Measurements from ENCODE around the gene NELFA. TPM values are rescaled to one million over a fixed set of nuclear protein-coding genes. Genes with fewer than 3 reads are reported as not detected.

NELFA gene
- total and polyA plus RNA-seq, 2 donors from 2014 or later: 17.8 to 39.1 TPM

GRCh38 chr4:2015008-2015407 is 6.2 kb upstream of the NELFA start:
- intact Hi-C loops (cut with DNase I): no loop called here
- Histone ChIP-seq H3K27me3 (ENCODE audit: control insufficient read depth, insufficient read depth, low read length) (no peaks in the 10 kb centered on the region), H3K9ac (ENCODE audit: low read length in 3 of 3) (no peak overlapping the region), H3K9me3 (ENCODE audit: control insufficient read depth in 2 of 3, insufficient read depth in 1 of 3, low read length in 3 of 3) (no peaks in the 10 kb centered on the region), H3K4me1 (ENCODE audit: control insufficient read depth in 2 of 3, insufficient read depth in 2 of 3, low read depth in 1 of 3, low read length in 3 of 3) (no peaks in the 10 kb centered on the region), H3K27ac (ENCODE audit: low read depth in 2 of 2, low read length in 2 of 2) (no peak overlapping the region), H3K36me3 (ENCODE audit: control insufficient read depth in 2 of 3, insufficient read depth in 3 of 3, low read length in 3 of 3) (no peaks in the 10 kb centered on the region), H3K4me3 (ENCODE audit: low read length in 3 of 3) (no peak overlapping the region)
- DNase-seq: no peak
- TF ChIP-seq, protein P1, sequence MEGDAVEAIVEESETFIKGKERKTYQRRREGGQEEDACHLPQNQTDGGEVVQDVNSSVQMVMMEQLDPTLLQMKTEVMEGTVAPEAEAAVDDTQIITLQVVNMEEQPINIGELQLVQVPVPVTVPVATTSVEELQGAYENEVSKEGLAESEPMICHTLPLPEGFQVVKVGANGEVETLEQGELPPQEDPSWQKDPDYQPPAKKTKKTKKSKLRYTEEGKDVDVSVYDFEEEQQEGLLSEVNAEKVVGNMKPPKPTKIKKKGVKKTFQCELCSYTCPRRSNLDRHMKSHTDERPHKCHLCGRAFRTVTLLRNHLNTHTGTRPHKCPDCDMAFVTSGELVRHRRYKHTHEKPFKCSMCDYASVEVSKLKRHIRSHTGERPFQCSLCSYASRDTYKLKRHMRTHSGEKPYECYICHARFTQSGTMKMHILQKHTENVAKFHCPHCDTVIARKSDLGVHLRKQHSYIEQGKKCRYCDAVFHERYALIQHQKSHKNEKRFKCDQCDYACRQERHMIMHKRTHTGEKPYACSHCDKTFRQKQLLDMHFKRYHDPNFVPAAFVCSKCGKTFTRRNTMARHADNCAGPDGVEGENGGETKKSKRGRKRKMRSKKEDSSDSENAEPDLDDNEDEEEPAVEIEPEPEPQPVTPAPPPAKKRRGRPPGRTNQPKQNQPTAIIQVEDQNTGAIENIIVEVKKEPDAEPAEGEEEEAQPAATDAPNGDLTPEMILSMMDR (IDR thresholded peaks at IDR 0.05; ENCODE audit: borderline replicate concordance, extremely low read depth, insufficient read depth): no peak
- no peak for FAIRE-seq

GRCh38 chr4:2011583-2011982 is 2.8 kb upstream of the NELFA start:
- no peak overlapping the region for H3K4me3 ChIP-seq (ENCODE audit: low read length in 3 of 3)
- TF ChIP-seq, protein P1 (IDR thresholded peaks at IDR 0.05; ENCODE audit: borderline replicate concordance, extremely low read depth, insufficient read depth): no peak
- H3K27me3 ChIP-seq (ENCODE audit: control insufficient read depth, insufficient read depth, low read length): no peaks in the 10 kb centered on the region
- no peaks in the 10 kb centered on the region for H3K9me3 ChIP-seq (ENCODE audit: control insufficient read depth in 2 of 3, insufficient read depth in 1 of 3, low read length in 3 of 3)
- intact Hi-C loops (cut with DNase I): no loop called here
- no peak overlapping the region for H3K9ac ChIP-seq (ENCODE audit: low read length in 3 of 3)
- no peak for DNase-seq
- no peak overlapping the region for H3K27ac ChIP-seq (ENCODE audit: low read depth in 2 of 2, low read length in 2 of 2)
- H3K4me1 ChIP-seq (ENCODE audit: control insufficient read depth in 2 of 3, insufficient read depth in 2 of 3, low read depth in 1 of 3, low read length in 3 of 3): peaks cover 0 to 9% (median 0%) of the 10 kb centered on the region in 3 donors
- no peak for FAIRE-seq
- no peaks in the 10 kb centered on the region for H3K36me3 ChIP-seq (ENCODE audit: control insufficient read depth in 2 of 3, insufficient read depth in 3 of 3, low read length in 3 of 3)

DNA sequence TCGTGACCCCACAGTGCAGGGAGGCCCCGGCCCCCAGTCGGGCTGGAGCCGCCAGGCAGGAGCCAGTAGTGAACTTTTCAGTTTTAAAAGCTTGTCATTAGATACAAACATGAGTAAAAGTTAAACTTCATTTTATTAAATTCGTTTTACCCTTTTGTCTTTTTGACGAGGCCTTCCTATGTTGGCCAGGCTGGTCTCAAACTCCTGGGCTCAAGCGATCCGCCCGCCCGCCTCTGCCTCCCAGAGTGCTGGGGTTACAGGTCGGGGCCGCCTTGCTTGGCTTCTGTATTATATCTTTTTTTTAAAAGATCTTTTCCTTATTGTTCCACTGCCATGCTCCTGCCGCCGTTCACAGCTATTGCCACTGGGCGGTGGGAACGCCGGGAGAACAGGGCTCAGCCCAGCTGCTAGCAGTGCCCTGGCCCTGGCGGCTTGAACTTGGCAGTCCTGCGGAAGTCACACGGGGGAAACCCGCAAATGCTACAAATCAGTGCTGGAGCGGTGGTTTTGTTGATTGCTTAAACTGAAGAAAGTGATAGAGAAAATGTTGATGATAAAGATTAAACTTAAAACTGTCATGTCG is 968 bp upstream of the NELFA start:
- Histone ChIP-seq H3K9me3 (ENCODE audit: control insufficient read depth in 2 of 3, insufficient read depth in 1 of 3, low read length in 3 of 3) (no peaks in the 10 kb centered on the region), H3K9ac (ENCODE audit: low read length in 3 of 3) (peak overlapping the region in 2 of 3 donors; percentile 2 to 93), H3K4me1 (ENCODE audit: control insufficient read depth in 2 of 3, insufficient read depth in 2 of 3, low read depth in 1 of 3, low read length in 3 of 3) (peaks cover 0 to 13% (median 0%) of the 10 kb centered on the region in 3 donors), H3K27ac (ENCODE audit: low read depth in 2 of 2, low read length in 2 of 2) (peak overlapping the region; percentile 99), H3K27me3 (ENCODE audit: control insufficient read depth, insufficient read depth, low read length) (no peaks in the 10 kb centered on the region), H3K36me3 (ENCODE audit: control insufficient read depth in 2 of 3, insufficient read depth in 3 of 3, low read length in 3 of 3) (peaks cover 0 to 5% (median 0%) of the 10 kb centered on the region in 3 donors), H3K4me3 (ENCODE audit: low read length in 3 of 3) (peak overlapping the region; percentile 21 to 96 (median 96))
- intact Hi-C loops (cut with DNase I): no loop called here
- peak; percentile 71 to 83 (median 79) for DNase-seq
- TF ChIP-seq, protein P1 (IDR thresholded peaks at IDR 0.05; ENCODE audit: borderline replicate concordance, extremely low read depth, insufficient read depth): peak; percentile 13
- FAIRE-seq: no peak

DNA sequence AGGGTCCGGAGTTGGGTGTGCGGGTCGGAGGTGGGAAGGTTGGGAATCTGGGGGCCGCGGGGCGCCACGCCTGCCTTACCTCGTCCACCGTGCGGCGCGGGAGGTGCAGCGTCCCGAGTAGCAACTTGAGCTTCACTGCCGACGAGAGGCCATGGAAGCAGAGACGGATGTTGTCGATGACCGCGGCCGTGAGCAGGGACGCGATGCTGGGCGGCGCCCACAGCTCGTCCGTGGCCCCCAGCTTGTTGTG is 178 bp downstream of the NELFA start:
- Histone ChIP-seq H3K9me3 (ENCODE audit: control insufficient read depth in 2 of 3, insufficient read depth in 1 of 3, low read length in 3 of 3) (no peaks in the 10 kb centered on the region), H3K36me3 (ENCODE audit: control insufficient read depth in 2 of 3, insufficient read depth in 3 of 3, low read length in 3 of 3) (peaks cover 0 to 5% (median 0%) of the 10 kb centered on the region in 3 donors), H3K27me3 (ENCODE audit: control insufficient read depth, insufficient read depth, low read length) (no peaks in the 10 kb centered on the region), H3K27ac (ENCODE audit: low read depth in 2 of 2, low read length in 2 of 2) (peak overlapping the region; percentile 99), H3K4me3 (ENCODE audit: low read length in 3 of 3) (peak overlapping the region; percentile 91 to 96 (median 96)), H3K9ac (ENCODE audit: low read length in 3 of 3) (peak overlapping the region; percentile 93 to 94 (median 93)), H3K4me1 (ENCODE audit: control insufficient read depth in 2 of 3, insufficient read depth in 2 of 3, low read depth in 1 of 3, low read length in 3 of 3) (peaks cover 0 to 13% (median 0%) of the 10 kb centered on the region in 3 donors)
- FAIRE-seq (no peak), DNase-seq (no peak)
- intact Hi-C loops (cut with DNase I): no loop called here
- TF ChIP-seq, protein P1 (IDR thresholded peaks at IDR 0.05; ENCODE audit: borderline replicate concordance, extremely low read depth, insufficient read depth): no peak
